ENCODE results near the gene PPFIBP2.

- TF ChIP-seq POLR2AphosphoS5 (IDR thresholded peaks at IDR 0.05) (no peak), POLR2A (IDR thresholded peaks at IDR 0.05) (no peak), EP300 (IDR thresholded peaks at IDR 0.05) (no peak)
- TF ChIP-seq, protein P1, sequence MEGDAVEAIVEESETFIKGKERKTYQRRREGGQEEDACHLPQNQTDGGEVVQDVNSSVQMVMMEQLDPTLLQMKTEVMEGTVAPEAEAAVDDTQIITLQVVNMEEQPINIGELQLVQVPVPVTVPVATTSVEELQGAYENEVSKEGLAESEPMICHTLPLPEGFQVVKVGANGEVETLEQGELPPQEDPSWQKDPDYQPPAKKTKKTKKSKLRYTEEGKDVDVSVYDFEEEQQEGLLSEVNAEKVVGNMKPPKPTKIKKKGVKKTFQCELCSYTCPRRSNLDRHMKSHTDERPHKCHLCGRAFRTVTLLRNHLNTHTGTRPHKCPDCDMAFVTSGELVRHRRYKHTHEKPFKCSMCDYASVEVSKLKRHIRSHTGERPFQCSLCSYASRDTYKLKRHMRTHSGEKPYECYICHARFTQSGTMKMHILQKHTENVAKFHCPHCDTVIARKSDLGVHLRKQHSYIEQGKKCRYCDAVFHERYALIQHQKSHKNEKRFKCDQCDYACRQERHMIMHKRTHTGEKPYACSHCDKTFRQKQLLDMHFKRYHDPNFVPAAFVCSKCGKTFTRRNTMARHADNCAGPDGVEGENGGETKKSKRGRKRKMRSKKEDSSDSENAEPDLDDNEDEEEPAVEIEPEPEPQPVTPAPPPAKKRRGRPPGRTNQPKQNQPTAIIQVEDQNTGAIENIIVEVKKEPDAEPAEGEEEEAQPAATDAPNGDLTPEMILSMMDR (IDR thresholded peaks at IDR 0.05): no peak
Measured at GRCh38 chr11:7486781-7487140, 27.0 kb upstream of the PPFIBP2 start.

Data from stomach (tissue), 4 donors.